Measurements from ENCODE around the gene DDX31.
"Not testable (repeated sequence)": the region's sequence is repeated elsewhere in the genome, so short reads cannot be mapped to it uniquely, and the experiment has no call there.

DDX31 gene

GRCh38 chr9:132669698-132670456 lies at the start of gene DDX31:
TSS of gene DDX31 (minus strand) at chr9:132669983. CDS start at chr9:132669934, 49 bp downstream.
- peak; percentile 76 to 81 for DNase-seq (ENCODE audit: low read depth in 2 of 2)

GRCh38 chr9:132718381-132718928 lies 48.7 kb upstream of the DDX31 start:
- DNase-seq (ENCODE audit: low read depth in 2 of 2), result not testable (repeated sequence)

GRCh38 chr9:132717326-132717945 lies 47.7 kb upstream of the DDX31 start:
- no peak for DNase-seq (ENCODE audit: low read depth in 2 of 2)

GRCh38 chr9:132716007-132716406 lies 46.2 kb upstream of the DDX31 start:
- DNase-seq (ENCODE audit: low read depth in 2 of 2), result no peak

GRCh38 chr9:132712753-132713152 lies 43.0 kb upstream of the DDX31 start:
- DNase-seq (ENCODE audit: low read depth in 2 of 2), result no peak

- no peak for DNase-seq (ENCODE audit: low read depth in 2 of 2)
These were observed 42.1 kb upstream of the DDX31 start for GRCh38 chr9:132711846-132712245.

- DNase-seq (ENCODE audit: low read depth in 2 of 2), result not testable (repeated sequence)
These were observed 41.4 kb upstream of the DDX31 start for GRCh38 chr9:132711152-132711551.

GRCh38 chr9:132710333-132710732 lies 40.5 kb upstream of the DDX31 start:
- DNase-seq (ENCODE audit: low read depth in 2 of 2), result no peak

- DNase-seq (ENCODE audit: low read depth in 2 of 2), result no peak
These were observed 39.1 kb upstream of the DDX31 start for GRCh38 chr9:132708769-132709430.

- DNase-seq (ENCODE audit: low read depth in 2 of 2), result no peak
These were observed 38.5 kb upstream of the DDX31 start for GRCh38 chr9:132708239-132708638.

GRCh38 chr9:132703336-132703735 lies 33.6 kb upstream of the DDX31 start:
- DNase-seq (ENCODE audit: low read depth in 2 of 2), result no peak

GRCh38 chr9:132702254-132702653 lies 32.5 kb upstream of the DDX31 start:
- DNase-seq (ENCODE audit: low read depth in 2 of 2), result no peak

- DNase-seq (ENCODE audit: low read depth in 2 of 2), result no peak
These were observed 30.2 kb upstream of the DDX31 start for GRCh38 chr9:132699956-132700355.

- no peak for DNase-seq (ENCODE audit: low read depth in 2 of 2)
These were observed 29.2 kb upstream of the DDX31 start for GRCh38 chr9:132698989-132699388.

- DNase-seq (ENCODE audit: low read depth in 2 of 2), result no peak
These were observed 27.4 kb upstream of the DDX31 start for GRCh38 chr9:132697230-132697629.

GRCh38 chr9:132694144-132694543 lies 24.4 kb upstream of the DDX31 start:
- DNase-seq (ENCODE audit: low read depth in 2 of 2), result no peak

GRCh38 chr9:132690696-132691095 lies 20.9 kb upstream of the DDX31 start:
- no peak for DNase-seq (ENCODE audit: low read depth in 2 of 2)

GRCh38 chr9:132683873-132684272 lies 14.1 kb upstream of the DDX31 start:
- no peak for DNase-seq (ENCODE audit: low read depth in 2 of 2)

GRCh38 chr9:132681561-132681960 lies 11.8 kb upstream of the DDX31 start:
- DNase-seq (ENCODE audit: low read depth in 2 of 2), result no peak

- no peak for DNase-seq (ENCODE audit: low read depth in 2 of 2)
These were observed 10.3 kb upstream of the DDX31 start for GRCh38 chr9:132679946-132680625.

GRCh38 chr9:132677976-132678375 lies 8.2 kb upstream of the DDX31 start:
- no peak for DNase-seq (ENCODE audit: low read depth in 2 of 2)

GRCh38 chr9:132674485-132674884 lies 4.7 kb upstream of the DDX31 start:
- no peak for DNase-seq (ENCODE audit: low read depth in 2 of 2)
